Lung (tissue), 12 donors: ENCODE results near the gene RAB44. TPM values are rescaled to one million over a fixed set of nuclear protein-coding genes. Genes with fewer than 3 reads are reported as not detected.

ENCODE experiments used
- ATAC-seq: fragments of 200-7000 bp; cut with Tn5 transposase; one replicate; pipeline ENCODE4 v1.9.1; 2020; ENCODE audit warnings: moderate number of reproducible peaks; ENCODE audit not compliant: insufficient read depth, low FRiP score
- DNase-seq, 3 donors: peaks; one replicate each; pipeline ENCODE4 v3.0.0-alpha.2; 2013 to 2017
- H3K27ac ChIP-seq, 2 donors: one replicate each; pipeline ENCODE4 v1.5.1; 2013; ENCODE audit warnings: mild to moderate bottlenecking in 2 of 2, moderate library complexity in 2 of 2, control low read depth in 1 of 2, inconsistent platforms in 1 of 2, low read depth in 1 of 2, low read length in 1 of 2
- H3K27me3 ChIP-seq, 3 donors: one replicate each; pipeline ENCODE4 v1.5.1; 2013; ENCODE audit warnings: low read length in 2 of 3; ENCODE audit not compliant: control insufficient read depth in 3 of 3, insufficient read depth in 3 of 3
- H3K36me3 ChIP-seq, 4 donors: one replicate each; pipeline ENCODE4 v1.5.1; 2013; ENCODE audit warnings: low read length in 4 of 4, mild to moderate bottlenecking in 1 of 4, moderate library complexity in 1 of 4; ENCODE audit not compliant: control insufficient read depth in 4 of 4, insufficient read depth in 4 of 4
- H3K4me1 ChIP-seq, 5 donors: one replicate each; pipeline ENCODE4 v1.5.1; 2013; ENCODE audit warnings: low read length in 5 of 5, mild to moderate bottlenecking in 2 of 5, moderate library complexity in 1 of 5; ENCODE audit not compliant: control insufficient read depth in 5 of 5, insufficient read depth in 5 of 5
- H3K4me3 ChIP-seq: one replicate; pipeline ENCODE4 v1.5.1; 2013; ENCODE audit warnings: mild to moderate bottlenecking, control low read depth, moderate library complexity
- H3K9ac ChIP-seq, 2 donors: one replicate each; pipeline ENCODE4 v1.5.1; 2013; ENCODE audit warnings: low read length in 2 of 2, control low read depth in 1 of 2; ENCODE audit not compliant: insufficient read depth in 1 of 2
- H3K9me3 ChIP-seq, 4 donors: one replicate each; pipeline ENCODE4 v1.5.1; 2013; ENCODE audit warnings: low read length in 3 of 4, mild to moderate bottlenecking in 1 of 4, moderate library complexity in 1 of 4; ENCODE audit not compliant: control insufficient read depth in 4 of 4, insufficient read depth in 3 of 4
- WGBS, 2 donors: extraction: QIAGEN DNeasy Blood & Tissue Kit; methylation state at CpG; one replicate each; pipeline ENCODE4 v1.1.7; 2013; 5-methylcytosine and 5-hydroxymethylcytosine counted together
- polyA plus RNA-seq, 2 donors: library from polyadenylated mRNA; stranded (reverse); fragments of 200-250 nt; gene quantifications; one replicate each; pipeline ENCODE4 v1.2.1, GENCODE V29; 2013
- total RNA-seq, 2 donors: library from RNA; depleted of rRNA in 1 of 2; stranded (reverse); fragments of >200 nt in 1 of 2; gene quantifications; one replicate each; pipeline ENCODE4 v1.2.1, GENCODE V29; 2014 to 2021
- TF ChIP-seq, protein P1 (sequence below): IDR thresholded peaks from 2 replicates; pipeline ENCODE4 v1.5.1; 2012; ENCODE audit warnings: mild to moderate bottlenecking; ENCODE audit errors: control extremely low read depth, extremely low read depth
- donor health status: control.
- donor health status: control.
- donor health status: Bipolar disorder and iron deficiency.
- donor health status: healthy.
- donor health status: DM: yes; HTN: yes; CAD: no.

The RAB44 gene
- total and polyA plus RNA-seq, 4 donors: 0.26 to 1.5 (median 0.91) TPM

DNA sequence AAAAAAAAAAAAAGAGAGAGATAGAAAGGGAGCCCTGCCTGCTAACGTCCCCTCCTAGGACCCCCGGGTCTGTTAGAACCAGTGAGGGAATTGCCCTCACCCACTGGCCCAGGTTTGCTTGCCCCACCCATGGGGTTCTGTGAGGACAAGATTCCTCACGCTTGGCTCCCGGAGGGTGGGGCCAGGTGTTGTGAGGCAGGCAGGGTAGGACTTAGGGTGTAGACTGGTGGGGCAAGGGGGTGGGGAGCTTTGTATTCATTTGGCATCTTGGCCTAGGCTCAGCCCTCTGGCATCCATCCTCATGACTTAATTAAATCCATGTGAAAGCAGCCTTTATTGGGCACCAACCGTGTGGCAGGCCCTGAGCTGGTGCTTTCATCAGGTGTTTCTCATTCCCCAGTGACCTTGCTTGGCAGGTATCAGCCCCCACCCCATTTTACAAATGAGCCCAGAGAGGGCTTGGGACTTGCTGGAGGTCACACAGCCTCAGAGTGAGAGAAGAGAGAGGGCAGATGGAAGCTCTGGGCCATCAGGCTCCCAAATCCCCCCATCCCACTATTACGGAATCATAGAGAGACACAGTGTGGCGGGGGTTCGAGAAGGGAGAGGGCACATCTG, 19.0 kb downstream of the RAB44 start:
- H3K4me3 ChIP-seq: no peak overlapping the region
- H3K36me3 ChIP-seq: no peaks in the 10 kb centered on the region
- no peak overlapping the region for H3K9ac ChIP-seq
- no peak for ATAC-seq
- H3K4me1 ChIP-seq: no peaks in the 10 kb centered on the region
- H3K27me3 ChIP-seq: no peaks in the 10 kb centered on the region
- H3K27ac ChIP-seq: no peak overlapping the region
- TF ChIP-seq, protein P1, sequence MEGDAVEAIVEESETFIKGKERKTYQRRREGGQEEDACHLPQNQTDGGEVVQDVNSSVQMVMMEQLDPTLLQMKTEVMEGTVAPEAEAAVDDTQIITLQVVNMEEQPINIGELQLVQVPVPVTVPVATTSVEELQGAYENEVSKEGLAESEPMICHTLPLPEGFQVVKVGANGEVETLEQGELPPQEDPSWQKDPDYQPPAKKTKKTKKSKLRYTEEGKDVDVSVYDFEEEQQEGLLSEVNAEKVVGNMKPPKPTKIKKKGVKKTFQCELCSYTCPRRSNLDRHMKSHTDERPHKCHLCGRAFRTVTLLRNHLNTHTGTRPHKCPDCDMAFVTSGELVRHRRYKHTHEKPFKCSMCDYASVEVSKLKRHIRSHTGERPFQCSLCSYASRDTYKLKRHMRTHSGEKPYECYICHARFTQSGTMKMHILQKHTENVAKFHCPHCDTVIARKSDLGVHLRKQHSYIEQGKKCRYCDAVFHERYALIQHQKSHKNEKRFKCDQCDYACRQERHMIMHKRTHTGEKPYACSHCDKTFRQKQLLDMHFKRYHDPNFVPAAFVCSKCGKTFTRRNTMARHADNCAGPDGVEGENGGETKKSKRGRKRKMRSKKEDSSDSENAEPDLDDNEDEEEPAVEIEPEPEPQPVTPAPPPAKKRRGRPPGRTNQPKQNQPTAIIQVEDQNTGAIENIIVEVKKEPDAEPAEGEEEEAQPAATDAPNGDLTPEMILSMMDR: no peak
- 84 to 95% methylated on average over 8 of the region's 8 CpGs for WGBS, 2 donors
- no peaks in the 10 kb centered on the region for H3K9me3 ChIP-seq
- DNase-seq: no peak

DNA sequence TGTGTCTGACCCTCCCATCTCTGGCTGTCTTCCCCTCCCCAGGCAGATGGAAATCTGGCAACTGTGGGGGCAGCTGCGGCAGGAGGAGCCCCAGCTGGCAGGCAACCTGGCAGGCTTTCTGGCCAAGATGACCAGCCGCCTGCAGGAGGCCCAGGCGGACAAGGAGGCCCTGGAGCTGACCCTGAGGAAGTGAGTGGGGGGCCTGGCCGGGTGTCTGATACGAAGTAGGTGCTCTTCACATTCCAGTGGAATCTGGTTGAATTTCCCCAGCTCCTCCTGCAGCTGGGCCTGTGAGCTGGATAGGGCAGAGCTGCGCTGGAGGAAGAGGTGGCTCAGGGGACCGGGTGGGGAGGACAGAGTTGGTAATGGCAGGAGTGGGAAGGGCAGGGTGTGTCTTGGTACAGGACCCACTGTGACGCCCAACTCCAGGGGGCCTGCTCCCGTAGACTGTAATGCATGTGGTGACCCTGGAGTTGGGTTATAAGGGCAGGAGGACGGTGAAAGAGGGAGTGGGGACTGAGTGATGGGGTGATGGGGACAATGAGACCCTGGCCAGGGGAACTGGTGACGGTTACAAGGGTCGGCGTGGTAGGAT, 19.7 kb downstream of the RAB44 start:
- H3K27me3 ChIP-seq: no peaks in the 10 kb centered on the region
- H3K9ac ChIP-seq: no peak overlapping the region
- TF ChIP-seq, protein P1: no peak
- H3K9me3 ChIP-seq: no peaks in the 10 kb centered on the region
- H3K4me1 ChIP-seq: no peaks in the 10 kb centered on the region
- no peaks in the 10 kb centered on the region for H3K36me3 ChIP-seq
- H3K4me3 ChIP-seq: no peak overlapping the region
- WGBS, 2 donors: 76 to 77% methylated on average over 13 of the region's 13 CpGs
- H3K27ac ChIP-seq: no peak overlapping the region
- no peak for ATAC-seq
- no peak for DNase-seq

DNA sequence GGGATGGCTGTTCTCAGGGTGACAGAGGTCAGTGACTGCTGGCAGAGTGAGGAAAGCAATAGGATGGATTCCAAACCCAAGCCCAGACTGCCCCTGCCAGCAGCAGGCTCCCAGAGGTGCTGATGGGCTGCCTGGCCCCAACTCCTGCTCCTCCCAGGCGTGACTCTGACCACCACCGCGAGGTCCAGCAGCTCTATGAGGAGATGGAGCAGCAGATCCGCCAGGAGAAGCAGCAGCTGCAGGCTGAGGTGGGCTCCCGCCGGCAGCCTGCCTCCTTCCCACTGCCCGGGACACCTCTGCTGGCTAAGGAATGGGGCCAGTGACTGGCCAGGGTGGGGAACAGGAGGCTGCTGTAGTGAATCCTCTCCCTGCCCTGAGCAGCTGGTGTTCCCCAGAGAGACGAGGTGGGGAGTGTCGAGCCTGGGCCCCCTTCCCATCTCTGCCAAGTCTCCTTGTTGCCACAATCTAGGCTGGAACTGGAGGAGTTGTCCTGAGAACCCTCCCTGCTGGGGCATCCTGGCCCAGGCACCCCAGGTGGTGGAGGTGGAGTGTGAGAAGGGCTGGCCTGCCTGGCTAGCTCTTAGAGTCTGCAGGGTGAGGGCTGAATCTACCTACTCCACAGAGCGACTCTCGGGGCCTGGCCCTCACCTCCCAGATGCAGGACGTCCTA, 20.4 kb downstream of the RAB44 start:
- Histone ChIP-seq H3K27ac (no peak overlapping the region), H3K9ac (no peak overlapping the region), H3K9me3 (no peaks in the 10 kb centered on the region), H3K4me3 (no peak overlapping the region), H3K27me3 (no peaks in the 10 kb centered on the region), H3K36me3 (no peaks in the 10 kb centered on the region), H3K4me1 (no peaks in the 10 kb centered on the region)
- ATAC-seq (no peak), DNase-seq (no peak)
- TF ChIP-seq, protein P1: no peak
- WGBS, 2 donors: 84 to 87% methylated on average over 12 of the region's 12 CpGs
